ENCODE data around the gene URB1.

The URB1 gene

DNA sequence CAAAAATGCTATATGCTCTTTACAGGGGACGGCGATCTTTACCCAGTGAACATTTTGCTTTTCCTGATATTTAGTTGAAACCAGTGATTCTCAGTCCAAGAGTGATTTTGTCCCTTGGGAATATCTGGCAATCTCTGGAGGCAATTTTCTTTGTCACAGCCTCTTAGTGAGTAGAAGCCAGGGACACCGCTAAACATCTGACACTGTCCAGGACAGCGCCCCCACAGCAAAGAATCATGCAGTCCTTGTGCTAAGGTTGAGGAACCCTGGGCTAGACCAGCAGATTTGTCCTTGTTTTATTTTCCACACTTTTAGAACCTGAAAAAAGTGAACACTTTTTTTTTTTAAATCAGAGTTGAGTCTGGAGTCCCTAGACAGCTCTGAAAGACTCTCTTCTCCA lies 32.8 kb upstream of the URB1 start:
- Histone ChIP-seq H3K79me2 (ENCODE audit: insufficient read depth, low read length) (no peaks in the 10 kb centered on the region), H2AFZ (ENCODE audit: low read length) (no peak overlapping the region), H3K27me3 (ENCODE audit: insufficient read depth, low read length, poor library complexity, severe bottlenecking) (no peaks in the 10 kb centered on the region), H3K4me3 (ENCODE audit: low read length, poor library complexity, severe bottlenecking) (no peak overlapping the region), H3K9ac (ENCODE audit: low read depth, low read length, poor library complexity, severe bottlenecking) (no peak overlapping the region), H3K9me2 (replicated peaks; ENCODE audit: low read depth, low read length) (no peaks in the 10 kb centered on the region), H3K4me2 (ENCODE audit: low read depth, low read length, poor library complexity, severe bottlenecking) (no peak overlapping the region), H3K9me3 (ENCODE audit: insufficient read depth, low read depth, low read length) (no peaks in the 10 kb centered on the region), H3F3A (ENCODE audit: low read depth) (no peaks in the 10 kb centered on the region), H4K20me1 (ENCODE audit: insufficient read depth, low read length, poor library complexity, severe bottlenecking) (no peaks in the 10 kb centered on the region), H3K36me3 (ENCODE audit: insufficient read depth, low read length) (no peaks in the 10 kb centered on the region), H3K4me1 (ENCODE audit: insufficient read depth, low read length, poor library complexity, severe bottlenecking) (no peaks in the 10 kb centered on the region)
- no peak for TF ChIP-seq EZH2phosphoT487 (IDR thresholded peaks at IDR 0.05; ENCODE audit: borderline replicate concordance)
- TF ChIP-seq, protein P1, sequence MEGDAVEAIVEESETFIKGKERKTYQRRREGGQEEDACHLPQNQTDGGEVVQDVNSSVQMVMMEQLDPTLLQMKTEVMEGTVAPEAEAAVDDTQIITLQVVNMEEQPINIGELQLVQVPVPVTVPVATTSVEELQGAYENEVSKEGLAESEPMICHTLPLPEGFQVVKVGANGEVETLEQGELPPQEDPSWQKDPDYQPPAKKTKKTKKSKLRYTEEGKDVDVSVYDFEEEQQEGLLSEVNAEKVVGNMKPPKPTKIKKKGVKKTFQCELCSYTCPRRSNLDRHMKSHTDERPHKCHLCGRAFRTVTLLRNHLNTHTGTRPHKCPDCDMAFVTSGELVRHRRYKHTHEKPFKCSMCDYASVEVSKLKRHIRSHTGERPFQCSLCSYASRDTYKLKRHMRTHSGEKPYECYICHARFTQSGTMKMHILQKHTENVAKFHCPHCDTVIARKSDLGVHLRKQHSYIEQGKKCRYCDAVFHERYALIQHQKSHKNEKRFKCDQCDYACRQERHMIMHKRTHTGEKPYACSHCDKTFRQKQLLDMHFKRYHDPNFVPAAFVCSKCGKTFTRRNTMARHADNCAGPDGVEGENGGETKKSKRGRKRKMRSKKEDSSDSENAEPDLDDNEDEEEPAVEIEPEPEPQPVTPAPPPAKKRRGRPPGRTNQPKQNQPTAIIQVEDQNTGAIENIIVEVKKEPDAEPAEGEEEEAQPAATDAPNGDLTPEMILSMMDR (conservative IDR thresholded peaks at IDR 0.05; ENCODE audit: low read length), result no peak

GRCh38 chr21:32424674-32425073 lies 31.9 kb upstream of the URB1 start:
- TF ChIP-seq, protein P1 (conservative IDR thresholded peaks at IDR 0.05; ENCODE audit: low read length), result no peak
- TF ChIP-seq EZH2phosphoT487 (IDR thresholded peaks at IDR 0.05; ENCODE audit: borderline replicate concordance), result no peak
- Histone ChIP-seq H3K4me3 (ENCODE audit: low read length, poor library complexity, severe bottlenecking) (no peak overlapping the region), H3K4me1 (ENCODE audit: insufficient read depth, low read length, poor library complexity, severe bottlenecking) (no peaks in the 10 kb centered on the region), H3K79me2 (ENCODE audit: insufficient read depth, low read length) (no peaks in the 10 kb centered on the region), H2AFZ (ENCODE audit: low read length) (no peak overlapping the region), H3K9me3 (ENCODE audit: insufficient read depth, low read depth, low read length) (no peaks in the 10 kb centered on the region), H4K20me1 (ENCODE audit: insufficient read depth, low read length, poor library complexity, severe bottlenecking) (no peaks in the 10 kb centered on the region), H3K9me2 (replicated peaks; ENCODE audit: low read depth, low read length) (no peaks in the 10 kb centered on the region), H3K9ac (ENCODE audit: low read depth, low read length, poor library complexity, severe bottlenecking) (no peak overlapping the region), H3K36me3 (ENCODE audit: insufficient read depth, low read length) (no peaks in the 10 kb centered on the region), H3K4me2 (ENCODE audit: low read depth, low read length, poor library complexity, severe bottlenecking) (no peak overlapping the region), H3K27me3 (ENCODE audit: insufficient read depth, low read length, poor library complexity, severe bottlenecking) (no peaks in the 10 kb centered on the region), H3F3A (ENCODE audit: low read depth) (no peaks in the 10 kb centered on the region)

DNA sequence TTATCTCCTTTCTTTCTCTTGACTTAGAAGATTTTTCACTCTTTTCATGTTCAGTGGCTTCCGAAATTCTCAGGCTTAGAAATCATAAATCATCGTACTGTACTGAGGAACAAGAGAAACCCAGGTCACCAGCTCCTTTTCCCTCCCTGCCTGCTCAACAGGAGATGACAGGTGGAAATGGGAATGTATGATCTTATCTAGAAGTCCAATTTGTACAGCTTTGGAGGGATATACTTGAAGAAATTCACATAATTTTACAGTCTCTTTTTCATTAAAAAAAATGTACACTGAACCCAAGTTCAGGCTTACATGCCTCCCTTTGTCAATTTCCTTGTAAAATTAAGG lies 31.4 kb upstream of the URB1 start:
- Histone ChIP-seq H3K4me3 (ENCODE audit: low read length, poor library complexity, severe bottlenecking) (no peak overlapping the region), H3K79me2 (ENCODE audit: insufficient read depth, low read length) (no peaks in the 10 kb centered on the region), H3K9me3 (ENCODE audit: insufficient read depth, low read depth, low read length) (no peaks in the 10 kb centered on the region), H2AFZ (ENCODE audit: low read length) (no peak overlapping the region), H3F3A (ENCODE audit: low read depth) (no peaks in the 10 kb centered on the region), H3K36me3 (ENCODE audit: insufficient read depth, low read length) (no peaks in the 10 kb centered on the region), H3K9me2 (replicated peaks; ENCODE audit: low read depth, low read length) (no peaks in the 10 kb centered on the region), H3K9ac (ENCODE audit: low read depth, low read length, poor library complexity, severe bottlenecking) (no peak overlapping the region), H3K4me1 (ENCODE audit: insufficient read depth, low read length, poor library complexity, severe bottlenecking) (no peaks in the 10 kb centered on the region), H3K27me3 (ENCODE audit: insufficient read depth, low read length, poor library complexity, severe bottlenecking) (no peaks in the 10 kb centered on the region), H3K4me2 (ENCODE audit: low read depth, low read length, poor library complexity, severe bottlenecking) (no peak overlapping the region), H4K20me1 (ENCODE audit: insufficient read depth, low read length, poor library complexity, severe bottlenecking) (no peaks in the 10 kb centered on the region)
- TF ChIP-seq, protein P1 (conservative IDR thresholded peaks at IDR 0.05; ENCODE audit: low read length), result no peak
- TF ChIP-seq EZH2phosphoT487 (IDR thresholded peaks at IDR 0.05; ENCODE audit: borderline replicate concordance), result no peak

Data from Loucy (cell line).